ENCODE data around the gene S100A3.
"Not testable (repeated sequence)": the region's sequence is repeated elsewhere in the genome, so short reads cannot be mapped to it uniquely, and the experiment has no call there.

S100A3 gene, protein sequence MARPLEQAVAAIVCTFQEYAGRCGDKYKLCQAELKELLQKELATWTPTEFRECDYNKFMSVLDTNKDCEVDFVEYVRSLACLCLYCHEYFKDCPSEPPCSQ

DNA sequence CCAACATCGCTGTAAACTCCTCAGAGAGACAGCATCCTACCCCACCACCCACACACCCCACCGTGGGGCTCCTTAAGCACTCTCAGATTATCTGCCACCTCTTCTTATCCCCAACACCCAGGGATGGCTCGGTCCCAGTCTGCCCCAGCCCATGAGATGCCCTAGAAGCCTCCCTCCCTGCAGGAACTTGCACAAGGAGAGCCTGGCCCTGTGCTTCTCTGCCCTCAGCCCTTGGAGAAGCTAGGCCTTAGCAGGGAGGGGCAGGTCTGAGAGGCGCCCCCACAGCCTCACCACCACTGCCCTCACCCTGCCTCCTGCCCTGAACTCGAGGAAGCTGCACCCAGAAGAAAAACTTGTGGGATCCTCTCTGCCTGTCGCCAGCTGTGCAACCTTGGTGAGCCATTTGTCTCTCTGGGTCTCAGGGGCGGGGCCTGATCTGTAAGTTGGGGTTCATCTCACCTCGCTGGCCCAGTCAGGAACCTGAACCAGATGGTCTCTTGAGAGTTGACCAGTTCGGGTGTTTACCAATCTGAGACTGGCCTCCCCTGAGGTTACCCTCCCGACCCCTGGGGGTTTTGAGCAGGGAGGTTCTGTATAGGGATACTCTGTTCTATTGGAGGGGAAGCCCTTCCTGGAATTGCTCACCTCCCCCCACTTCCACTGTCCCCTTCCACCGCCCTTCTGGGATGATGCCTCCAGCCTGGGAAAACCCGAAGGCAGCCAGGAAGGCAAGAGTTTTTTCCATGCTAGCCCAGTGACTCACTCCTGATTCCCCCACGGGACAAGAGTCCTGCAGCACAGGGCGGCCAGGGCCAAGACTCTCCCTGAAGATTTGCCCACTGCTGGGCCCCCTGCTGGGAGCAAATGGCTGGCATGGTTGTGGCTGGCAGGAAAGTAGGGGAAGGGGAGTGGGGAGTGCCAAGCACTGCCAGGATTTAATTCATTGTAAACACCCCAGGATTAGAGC is at the start of gene S100A3:
Gene S100A3 (minus strand): TSS at position 537 of the 967 bp plus-strand sequence. CDS start 773 bp downstream, outside the sequence.
- DNase-seq, result peak in 5 of 56 donors; percentile 8 to 60 (median 31)

DNA sequence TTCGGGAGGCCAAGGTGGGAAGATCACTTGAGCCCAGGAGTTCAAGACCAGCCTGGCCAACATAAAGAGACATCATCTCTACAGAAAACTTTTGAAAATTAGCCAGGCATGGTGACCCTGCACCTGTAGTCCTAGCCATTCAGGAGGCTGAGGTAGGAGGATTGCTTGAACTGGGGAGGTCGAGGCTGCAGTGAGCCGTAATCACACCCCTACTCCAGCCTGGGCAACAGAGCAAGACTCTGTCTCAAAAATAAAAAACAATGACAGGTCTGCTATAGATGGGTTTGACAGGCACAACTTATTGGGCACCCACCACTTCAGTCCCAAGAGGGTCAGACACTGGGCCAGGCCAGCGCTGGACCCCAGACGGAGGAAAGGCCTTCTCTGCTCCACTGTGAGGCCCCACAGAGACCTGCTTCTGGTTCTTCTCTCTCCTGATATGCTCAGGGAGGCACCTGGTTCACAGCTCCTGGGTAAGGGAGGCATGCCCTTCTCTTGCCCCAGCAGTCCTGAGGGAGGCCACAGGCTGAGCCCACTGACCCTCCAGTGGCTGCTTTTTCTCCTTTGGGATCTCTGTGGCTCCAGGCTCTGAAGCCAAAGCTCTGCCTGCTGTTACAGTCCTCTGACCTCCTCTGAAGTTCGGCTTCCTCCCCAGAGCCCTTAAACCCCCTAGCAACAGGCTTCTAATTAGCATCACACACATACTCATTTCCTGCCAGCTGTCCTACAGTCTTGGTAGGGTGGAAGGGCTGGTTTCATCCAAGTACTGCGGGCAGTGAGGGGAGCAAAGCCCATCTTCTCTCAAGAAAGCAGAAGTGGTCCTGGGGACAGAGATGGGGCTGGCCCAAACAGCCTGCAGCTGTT is 49.5 kb upstream of the S100A3 start:
- DNase-seq, result peak in 4 of 56 donors; percentile 7 to 25 (median 18)

DNA sequence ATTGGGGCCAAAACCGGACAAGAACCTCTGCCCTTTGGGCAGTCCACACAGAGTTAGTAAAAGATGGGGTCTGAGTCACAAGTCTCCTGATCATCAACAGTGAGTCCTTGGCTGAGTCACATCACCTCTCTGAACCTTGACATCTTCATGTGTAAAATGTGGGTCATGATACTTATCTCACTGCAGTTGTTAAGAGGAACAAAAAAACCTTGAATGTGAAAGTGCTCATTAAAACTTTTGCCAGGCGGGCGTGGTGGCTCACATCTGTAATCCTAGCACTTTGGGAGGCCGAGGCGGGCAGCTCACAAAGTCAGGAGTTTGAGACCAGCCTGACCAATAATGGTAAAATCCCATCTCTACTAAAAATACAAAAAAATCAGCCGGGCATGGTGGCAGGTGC is 48.1 kb upstream of the S100A3 start:
- DNase-seq, result no peak

DNA sequence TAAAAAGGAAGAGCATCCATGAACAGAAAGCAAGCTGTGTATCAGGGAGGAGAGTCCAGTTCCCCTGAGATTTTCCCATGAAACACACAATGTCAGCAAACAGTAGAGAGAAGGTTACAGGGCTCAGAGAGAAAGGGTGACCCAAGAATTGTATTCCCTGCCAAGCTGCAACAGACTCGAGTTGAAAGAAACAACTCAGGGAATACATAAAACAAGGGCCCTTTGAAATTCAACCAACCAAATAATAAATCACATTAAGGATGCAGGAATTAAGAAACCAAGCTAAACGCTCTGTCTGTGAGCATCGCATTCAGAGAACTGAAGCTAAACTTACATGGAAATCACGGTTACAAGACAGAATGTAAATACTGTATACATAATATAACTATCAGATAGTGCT is 43.7 kb upstream of the S100A3 start:
- DNase-seq, result peak in 3 of 56 donors; percentile 10 to 15 (median 13)

DNA sequence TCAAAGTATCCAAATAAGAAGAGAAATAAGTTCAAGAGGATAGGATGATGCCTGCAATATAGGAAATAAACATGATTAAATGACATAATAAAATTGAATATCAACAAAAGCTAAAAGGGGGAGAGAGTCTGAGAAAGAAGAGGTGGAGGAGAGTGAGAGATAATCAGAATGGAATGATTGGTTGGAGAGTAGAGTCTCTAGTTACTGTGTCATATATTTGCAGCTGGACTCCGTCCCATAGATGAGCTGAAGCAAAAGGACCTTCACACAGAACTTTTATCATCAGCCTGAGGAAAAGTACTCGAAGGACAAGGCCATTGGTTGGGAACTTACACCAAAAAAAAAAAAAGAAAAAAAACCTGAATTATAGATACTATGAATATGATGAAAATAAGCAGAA is 39.4 kb upstream of the S100A3 start:
- DNase-seq, result no peak

DNA sequence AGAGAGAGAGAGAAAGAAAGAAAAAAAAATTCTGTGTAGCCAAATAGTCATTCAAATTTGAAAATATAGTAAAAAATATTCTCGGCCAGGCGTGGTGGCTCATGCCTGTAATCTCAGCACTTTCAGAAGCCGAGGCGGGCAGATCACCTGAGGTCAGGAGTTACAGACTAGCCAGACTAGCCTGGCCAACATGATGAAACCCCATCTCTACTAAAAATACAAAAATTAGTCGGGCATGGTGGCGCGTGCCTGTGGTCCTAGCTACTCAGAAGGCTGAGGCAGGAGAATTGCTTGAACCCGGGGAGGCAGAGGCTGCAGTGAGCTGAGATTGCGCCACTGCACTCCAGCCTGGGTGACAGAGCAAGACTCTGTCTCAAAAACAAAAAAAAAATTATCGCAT is 39.0 kb upstream of the S100A3 start:
- not testable (repeated sequence) for DNase-seq

DNA sequence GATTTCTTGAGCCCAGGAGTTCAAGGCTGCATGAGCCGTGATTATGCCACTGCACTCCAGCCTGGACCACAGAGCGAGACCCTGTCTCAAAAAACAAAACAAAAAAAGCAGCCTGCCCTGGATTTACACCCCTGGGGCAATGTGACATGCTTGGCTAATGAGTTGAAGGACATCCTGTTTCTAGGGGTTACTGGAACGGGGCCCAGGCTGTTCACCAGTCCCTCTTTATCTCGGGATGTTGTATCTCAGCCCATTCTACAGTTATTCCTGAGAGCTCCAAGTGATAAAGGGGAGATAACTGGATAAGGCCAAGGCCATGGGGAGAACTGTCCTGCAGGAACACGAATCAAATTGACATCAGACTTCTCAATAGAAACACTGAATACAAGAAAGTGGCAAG is 38.3 kb upstream of the S100A3 start:
- peak in 1 of 56 donors; percentile 15 for DNase-seq

DNA sequence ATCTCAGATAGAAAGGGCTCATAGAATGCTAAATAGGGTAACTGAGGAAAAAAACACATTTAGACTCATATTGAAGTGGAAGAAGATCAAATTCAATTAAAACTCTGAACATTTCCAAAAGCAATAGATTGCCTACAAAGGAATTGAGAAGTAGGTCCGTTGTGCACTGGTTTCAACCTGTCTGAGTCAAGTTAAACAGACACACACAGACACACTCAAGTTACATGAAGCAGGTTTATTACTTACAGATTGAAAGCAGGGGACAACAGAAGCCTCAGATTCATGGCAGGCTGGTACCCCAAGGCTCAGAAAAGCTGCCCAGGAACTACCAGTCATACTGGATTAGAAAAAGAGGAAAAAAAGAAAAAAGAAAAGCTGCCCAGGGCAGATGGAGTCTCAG is 37.3 kb upstream of the S100A3 start:
- DNase-seq, result no peak

DNA sequence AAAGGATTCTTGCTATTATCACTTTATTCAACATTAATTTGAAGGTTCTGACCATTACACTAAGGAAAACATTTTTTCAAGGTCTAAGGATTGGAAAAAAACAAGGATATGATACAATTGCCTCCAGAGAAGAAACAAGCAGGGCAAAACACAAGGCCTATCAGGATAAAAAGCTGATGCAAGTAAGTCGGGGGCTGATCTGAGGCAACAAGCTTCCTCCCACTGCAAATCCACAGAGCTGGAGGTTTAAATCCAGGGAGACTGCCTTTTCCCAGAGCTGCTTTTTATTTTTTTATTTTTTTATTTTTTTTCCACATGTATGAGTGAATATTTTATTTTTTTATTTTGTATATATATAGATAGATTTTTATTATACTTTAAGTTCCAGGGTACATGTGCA is 35.9 kb upstream of the S100A3 start:
- DNase-seq, result peak in 1 of 56 donors; percentile 7

DNA sequence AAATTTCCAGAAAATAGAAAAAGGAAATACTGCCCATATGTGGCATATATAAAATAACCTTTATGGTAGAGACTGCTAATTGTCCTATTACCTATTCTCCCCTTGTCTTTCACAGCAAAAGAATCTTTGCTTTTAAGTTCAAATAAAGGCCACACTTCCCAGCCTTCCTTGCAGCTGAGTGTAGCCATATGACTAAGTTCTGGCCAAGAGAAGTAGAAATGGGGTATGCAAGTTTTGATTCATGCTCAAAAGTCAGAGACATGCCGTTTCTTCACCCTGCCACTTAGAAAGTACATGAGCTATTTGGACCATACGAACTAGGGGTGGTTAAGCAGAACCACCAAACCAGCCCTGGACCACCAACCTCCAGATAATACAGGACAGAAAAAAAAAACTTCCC is 34.9 kb upstream of the S100A3 start:
- DNase-seq, result no peak

DNA sequence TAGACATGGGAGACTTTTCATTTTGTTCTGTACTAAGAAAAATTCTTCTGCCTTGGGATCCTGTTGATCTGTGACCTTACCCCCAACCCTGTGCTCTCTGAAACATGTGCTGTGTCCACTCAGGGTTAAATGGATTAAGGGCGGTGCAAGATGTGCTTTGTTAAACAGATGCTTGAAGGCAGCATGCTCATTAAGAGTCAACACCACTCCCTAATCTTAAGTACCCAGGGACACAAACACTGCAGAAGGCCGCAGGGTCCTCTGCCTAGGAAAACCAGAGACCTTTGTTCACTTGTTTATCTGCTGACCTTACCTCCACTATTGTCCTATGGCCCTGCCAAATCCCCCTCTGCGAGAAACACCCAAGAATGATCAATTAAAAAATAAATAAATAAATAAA is 34.5 kb upstream of the S100A3 start:
- DNase-seq, result not testable (repeated sequence)

DNA sequence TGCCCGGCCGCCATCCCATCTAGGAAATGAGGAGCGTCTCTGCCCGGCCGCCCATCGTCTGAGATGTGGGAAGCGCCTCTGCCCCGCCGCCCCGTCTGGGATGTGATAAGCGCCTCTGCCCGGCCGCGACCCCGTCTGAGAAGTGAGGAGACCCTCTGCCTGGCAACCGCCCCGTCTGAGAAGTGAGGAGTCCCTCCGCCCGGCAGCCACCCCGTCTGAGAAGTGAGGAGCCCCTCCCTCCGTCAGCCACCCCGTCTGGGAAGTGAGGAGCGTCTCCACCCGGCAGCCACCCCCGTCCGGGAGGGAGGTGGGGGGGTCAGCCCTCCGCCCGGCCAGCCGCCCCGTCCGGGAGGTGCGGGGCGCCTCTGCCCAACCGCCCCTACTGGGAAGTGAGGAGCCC is 33.8 kb upstream of the S100A3 start:
- DNase-seq, result not testable (repeated sequence)

DNA sequence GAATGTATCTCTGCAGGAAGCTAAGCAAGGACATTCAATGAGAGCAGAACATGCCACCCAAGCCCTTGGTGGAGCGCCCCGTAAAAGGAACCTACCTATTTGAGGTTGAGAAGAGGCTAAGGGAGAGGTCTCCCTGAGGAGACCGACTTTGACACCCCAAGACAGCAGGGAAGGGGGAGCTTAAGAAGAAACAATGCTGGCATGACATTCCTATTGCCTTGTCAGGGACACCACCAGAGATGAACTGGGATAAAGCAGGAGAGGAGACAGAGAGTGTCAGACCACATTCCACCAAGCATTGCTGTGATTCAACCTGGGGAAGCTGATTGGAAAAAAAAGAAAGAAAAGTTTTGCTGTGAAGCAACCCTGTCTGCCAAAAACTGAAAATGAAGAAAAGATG is 29.9 kb upstream of the S100A3 start:
- no peak for DNase-seq

DNA sequence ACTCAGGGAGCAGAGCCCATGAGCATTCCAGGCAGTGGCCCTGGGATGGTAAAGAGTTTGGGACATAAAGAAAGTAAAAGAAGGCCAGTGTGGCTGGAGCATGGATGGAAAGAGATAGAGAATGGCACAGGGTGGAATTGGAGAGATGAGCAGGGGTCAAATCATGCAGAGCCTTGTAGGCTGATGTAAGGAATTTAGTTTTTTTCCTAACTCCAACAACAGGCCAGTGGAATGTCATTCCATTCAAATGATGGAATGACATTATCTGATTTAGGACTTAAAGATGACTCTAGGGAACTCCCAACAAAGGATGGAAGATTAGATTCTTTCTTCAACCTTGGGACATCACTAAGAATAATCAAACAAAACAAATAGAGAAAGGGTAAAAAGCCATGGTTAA is 29.4 kb upstream of the S100A3 start:
- no peak for DNase-seq

DNA sequence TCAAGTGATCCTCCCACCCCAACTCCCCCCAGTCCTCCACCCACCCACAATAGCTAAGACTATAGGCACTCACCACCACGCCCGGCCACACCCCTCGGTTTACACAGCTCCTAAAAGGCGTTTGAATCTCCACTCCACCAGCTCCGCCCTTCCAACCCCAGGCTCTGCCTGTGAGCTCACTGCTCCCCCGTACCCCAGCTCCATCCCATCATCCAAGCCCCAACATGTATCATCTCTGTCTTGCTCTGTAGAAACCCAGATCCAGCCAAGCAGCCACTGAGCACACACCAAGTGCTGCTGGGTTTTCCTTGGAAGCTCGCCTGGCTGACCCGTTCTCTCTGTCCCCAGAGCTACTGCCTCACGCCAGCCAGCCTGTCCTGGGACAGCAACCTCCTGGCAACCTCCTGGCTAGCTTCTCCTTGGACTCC is 28.6 kb upstream of the S100A3 start:
- DNase-seq, result peak in 28 of 56 donors; percentile 3 to 62 (median 26)

DNA sequence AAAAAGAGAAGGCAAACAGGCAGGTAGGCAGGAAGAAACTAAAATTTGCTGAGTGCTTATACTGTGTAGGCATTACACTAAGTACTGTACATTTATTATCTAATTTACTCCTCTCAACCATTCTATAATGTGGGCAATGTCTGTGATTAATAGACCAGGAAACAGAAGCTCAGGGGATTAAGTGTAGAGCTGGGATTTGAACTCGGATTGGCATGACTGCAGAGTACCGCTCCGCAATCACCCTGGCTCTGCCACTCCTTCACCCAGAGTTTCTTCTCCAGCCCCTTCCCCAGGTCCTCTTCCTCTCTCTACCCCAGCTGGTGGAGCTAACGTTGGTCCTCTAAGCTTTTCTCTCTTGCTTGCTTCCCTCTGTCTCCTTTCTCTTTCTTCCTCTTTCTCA is 28.1 kb upstream of the S100A3 start:
- no peak for DNase-seq

DNA sequence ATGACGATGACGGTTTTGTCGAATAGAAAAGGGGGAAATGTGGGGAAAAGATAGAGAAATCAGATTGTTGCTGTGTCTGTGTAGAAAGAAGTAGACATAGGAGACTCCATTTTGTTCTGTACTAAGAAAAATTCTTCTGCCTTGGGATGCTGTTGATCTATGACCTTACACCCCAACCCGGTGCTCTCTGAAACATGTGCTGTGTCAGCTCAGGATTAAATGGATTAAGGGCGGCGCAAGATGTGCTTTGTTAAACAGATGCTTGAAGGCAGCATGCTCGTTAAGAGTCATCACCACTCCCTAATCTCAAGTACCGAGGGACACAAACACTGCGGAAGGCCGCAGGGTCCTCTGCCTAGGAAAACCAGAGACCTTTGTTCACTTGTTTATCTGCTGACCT is 26.4 kb upstream of the S100A3 start:
- not testable (repeated sequence) for DNase-seq

DNA sequence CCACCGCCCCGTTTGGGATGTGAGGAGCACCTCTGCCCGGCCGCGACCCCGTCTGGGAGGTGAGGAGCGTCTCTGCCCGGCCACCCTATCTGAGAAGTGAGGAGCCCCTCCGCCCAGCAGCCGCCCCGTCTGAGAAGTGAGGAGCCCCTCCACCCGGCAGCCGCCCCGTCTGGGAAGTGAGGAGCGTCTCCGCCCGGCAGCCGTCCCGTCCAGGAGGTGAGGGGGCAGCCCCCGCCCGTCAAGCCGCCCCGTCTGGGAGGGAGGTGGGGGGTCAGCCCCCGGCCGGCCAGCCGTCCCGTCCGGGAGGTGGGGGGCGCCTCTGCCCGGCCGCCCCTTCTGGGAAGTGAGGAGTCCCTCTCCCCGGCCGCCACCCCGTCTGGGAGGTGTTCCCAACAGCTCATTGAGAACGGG is 26.0 kb upstream of the S100A3 start:
- not testable (repeated sequence) for DNase-seq

DNA sequence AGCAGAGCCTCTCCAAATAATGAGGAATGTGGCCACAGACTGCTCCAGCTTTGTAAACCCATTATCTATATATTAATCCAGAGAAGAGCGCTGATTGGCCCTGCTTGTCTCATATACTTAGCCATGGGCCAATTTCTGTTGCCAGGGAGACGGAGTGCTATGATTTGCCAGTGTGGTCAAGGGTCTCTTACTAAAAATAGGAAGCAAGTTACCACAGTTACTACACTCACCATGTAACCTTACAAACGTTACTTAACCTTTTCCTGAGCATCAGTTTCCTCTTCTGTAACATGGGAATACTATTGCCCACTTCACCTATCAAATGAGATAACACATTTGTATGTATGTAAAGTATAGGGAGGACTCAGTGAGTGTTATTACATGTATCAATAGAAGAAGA is 24.3 kb upstream of the S100A3 start:
- no peak for DNase-seq

DNA sequence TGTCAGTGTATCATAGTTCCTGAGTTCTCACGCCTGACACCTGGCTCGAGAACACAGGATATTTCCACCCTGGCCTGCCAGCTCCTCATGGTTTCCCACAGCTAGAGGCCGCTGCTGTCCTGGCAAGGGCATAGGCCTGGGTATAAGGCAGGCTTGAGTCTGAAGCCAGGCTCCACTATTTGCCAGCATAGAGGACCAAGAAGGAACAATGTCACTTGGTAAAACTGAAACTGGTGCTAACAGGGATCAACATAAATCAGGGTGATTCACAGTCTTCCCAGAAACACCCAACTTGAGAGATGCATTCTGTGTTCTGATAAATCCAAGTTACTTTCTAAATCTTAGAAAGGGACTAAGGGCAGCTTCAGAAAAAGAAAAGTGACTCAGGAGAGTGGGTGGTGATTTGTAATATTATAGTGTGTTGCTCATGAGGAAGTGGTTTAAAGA is 23.5 kb upstream of the S100A3 start:
- peak in 54 of 56 donors; percentile 16 to 89 (median 67) for DNase-seq

DNA sequence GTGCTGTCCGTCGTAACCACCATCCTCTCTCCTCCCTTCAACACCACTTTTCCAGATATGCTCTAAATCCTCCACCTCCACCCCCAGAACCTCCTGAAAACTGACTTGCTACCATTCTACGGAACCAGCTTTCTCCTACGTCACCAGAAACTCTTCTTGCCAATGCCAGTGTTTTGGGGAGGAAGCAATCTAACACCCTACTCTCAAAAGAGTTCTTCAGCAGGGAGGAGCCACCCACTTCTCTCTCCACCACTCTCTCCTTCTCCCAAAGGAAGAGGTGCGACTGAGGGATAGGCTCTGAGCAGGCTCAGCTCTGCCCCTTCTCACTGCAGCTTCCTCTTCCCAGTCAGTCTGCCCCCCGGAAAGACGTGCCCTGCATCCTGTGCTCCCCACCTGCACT is 22.6 kb upstream of the S100A3 start:
- DNase-seq, result peak in 1 of 56 donors; percentile 15

DNA sequence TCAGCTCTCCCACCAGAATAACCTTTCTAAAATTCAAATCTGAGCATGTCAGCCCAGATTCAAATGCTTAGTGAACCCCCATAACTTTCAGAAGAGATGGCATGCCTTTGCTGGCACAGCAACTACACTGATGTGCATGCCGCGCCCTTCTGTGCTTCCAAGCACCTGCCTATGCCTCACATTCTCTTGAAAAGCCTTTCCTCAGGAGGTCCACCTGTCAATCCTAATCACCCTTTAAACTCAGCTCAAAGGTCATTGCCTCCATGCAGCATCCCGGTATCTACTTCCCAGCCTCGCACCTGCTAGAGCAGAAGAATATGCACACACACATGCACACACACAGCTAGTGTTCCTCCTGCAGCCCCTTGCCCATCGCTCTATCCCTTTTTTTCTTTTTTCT is 21.8 kb upstream of the S100A3 start:
- no peak for DNase-seq
